GM18505 (cell line): ENCODE data around the gene AKR7A2.
"Not testable (repeated sequence)": the region's sequence is repeated elsewhere in the genome, so short reads cannot be mapped to it uniquely, and the experiment has no call there.

Experiments
- ATAC-seq: cut with Tn5 transposase; IDR thresholded peaks from one replicate; pipeline ENCODE4 v1.9.1; 2021; ENCODE audit not compliant: unreplicated experiment
- POLR2A ChIP-seq: IDR thresholded peaks from 4 replicates; pipeline ENCODE4 v1.6.1; 2011; ENCODE audit warnings: borderline replicate concordance; ENCODE audit not compliant: insufficient read depth, insufficient read length; ENCODE audit errors: extremely low read depth

AKR7A2 gene

DNA sequence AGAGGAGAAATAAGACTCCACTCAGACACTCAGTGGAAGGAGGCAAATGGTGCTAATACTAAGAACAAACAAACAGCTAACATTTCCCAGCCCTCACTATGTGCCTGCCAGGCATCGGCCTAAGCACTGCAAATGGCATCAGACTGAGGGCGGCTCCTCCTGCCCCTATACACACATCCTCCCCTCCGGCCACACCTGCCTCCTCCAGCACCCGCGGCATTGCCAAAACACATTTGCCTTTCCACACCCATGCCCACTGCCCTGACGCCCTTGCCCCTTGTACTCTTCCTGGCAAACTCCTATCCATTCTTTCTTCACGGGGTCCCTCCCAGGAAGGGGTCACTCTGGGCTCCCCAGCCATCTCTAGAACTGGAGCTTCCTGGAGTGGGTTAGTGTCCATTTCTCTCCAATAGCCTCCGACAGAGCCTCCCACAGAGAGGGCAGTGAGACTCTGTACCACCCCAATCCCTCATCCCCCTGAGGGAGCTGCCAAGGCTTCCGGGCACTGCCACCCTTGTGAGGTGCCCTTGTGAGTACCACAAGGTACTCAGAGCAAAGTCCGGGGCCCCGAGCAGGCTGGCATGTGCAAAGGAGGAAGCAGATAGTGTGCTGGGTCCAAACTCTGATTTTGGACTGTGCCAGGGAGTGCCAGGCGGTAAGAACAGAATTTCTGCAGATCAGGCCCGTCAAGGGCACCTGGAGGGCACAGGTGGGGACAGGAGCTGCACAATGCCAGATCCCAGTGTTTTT lies 24.3 kb downstream of the AKR7A2 start:
- no peak for TF ChIP-seq POLR2A
- ATAC-seq, result no peak

DNA sequence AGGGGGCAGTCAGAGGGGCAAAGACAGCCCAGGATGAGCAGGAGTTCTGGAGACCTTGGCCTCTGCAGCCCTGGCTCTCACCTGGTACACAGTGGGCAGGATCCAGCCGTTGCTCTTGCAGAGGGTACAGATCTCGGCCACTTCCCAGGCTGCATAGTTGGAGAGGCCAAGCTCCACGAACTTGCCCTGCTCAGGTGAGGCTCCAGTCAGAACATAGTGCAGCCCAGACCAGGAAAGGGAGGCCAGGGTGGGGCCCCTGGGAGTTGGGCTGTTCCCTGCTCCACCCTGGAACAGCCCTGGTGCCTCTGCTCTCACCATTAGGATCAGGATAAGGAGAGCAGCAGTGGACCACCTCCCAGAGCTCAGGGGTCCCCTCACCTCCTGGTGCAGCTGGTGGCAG lies 26.1 kb downstream of the AKR7A2 start:
- ATAC-seq, result not testable (repeated sequence)

DNA sequence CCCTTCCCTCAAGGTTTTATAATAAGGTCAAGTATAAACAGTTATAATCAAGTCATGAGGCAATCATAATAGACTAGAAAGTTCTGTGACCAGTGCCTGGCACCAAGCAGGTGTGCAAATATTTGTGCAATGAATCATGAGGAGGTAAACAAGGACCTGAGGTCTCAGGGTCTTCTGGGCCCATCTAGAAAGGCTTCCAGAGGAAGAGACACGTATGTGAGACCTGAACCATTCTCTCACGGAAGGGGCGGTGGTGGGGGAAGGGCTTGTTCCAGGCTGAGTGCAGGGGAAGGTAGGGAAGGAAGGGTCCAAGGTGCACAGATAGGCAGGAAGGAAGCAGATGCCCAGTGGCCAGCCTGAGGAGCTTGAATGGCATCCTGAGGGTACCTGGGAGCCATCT lies 26.6 kb downstream of the AKR7A2 start:
- ATAC-seq, result not testable (repeated sequence)

DNA sequence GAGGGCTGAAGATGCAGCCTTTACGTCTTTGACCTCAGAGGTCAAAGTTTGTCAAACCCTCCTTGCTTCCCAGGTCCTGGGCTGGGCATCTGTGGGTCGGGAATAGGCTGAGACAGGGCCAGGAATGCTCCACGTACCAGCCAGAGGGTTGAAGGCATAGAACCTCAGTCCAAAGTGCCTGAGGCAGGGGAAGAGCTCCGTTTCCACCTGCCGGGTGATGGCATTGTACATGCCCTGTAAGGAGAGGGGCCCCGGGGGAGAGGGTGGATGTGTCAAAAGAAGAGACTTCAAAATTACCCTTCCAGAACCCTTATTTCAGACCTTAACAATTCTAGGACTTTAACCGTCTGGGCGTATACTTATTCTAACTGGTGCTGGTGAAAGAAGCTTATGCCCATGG lies 27.1 kb downstream of the AKR7A2 start:
- no peak for ATAC-seq
- no peak for TF ChIP-seq POLR2A

DNA sequence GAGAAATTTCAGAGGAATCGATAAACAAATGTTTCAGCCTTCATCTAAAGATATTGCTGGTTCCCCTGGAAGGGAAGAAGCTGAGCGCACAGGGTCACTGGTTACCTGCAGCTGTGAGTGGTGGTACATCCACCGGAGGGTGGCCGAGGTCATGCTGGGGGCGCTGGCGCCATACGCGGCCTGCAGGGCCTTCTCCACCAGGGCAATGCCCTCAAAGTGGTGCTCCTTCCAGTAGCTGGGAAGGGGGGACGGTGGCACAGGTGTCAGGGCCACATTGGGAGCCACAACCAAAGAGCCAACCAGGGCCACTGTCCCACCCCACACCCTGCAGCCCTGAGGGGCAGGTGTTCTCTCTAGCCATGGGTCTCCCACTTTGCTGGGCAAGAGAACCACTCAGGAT lies 28.1 kb downstream of the AKR7A2 start:
- TF ChIP-seq POLR2A, result no peak
- no peak for ATAC-seq

DNA sequence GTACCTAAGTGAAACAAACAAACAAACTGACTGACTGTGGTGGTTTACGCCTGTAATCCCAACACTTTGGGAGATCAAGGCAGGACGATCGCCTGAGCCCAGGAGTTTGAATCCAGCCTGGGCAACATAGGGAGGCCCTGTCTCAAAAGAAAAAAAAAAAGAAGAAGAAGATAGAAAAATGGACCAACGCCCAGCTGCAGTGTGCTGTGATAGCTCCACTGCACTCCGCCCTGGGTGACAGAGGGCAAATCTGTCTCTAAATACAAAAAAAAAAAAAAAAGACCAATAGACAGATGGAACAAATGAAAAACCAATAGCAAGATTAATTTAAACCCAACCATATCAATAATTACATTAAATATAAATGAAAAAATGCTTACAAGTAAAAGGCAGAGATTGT lies 37.3 kb downstream of the AKR7A2 start:
- no peak for ATAC-seq
- TF ChIP-seq POLR2A, result no peak

DNA sequence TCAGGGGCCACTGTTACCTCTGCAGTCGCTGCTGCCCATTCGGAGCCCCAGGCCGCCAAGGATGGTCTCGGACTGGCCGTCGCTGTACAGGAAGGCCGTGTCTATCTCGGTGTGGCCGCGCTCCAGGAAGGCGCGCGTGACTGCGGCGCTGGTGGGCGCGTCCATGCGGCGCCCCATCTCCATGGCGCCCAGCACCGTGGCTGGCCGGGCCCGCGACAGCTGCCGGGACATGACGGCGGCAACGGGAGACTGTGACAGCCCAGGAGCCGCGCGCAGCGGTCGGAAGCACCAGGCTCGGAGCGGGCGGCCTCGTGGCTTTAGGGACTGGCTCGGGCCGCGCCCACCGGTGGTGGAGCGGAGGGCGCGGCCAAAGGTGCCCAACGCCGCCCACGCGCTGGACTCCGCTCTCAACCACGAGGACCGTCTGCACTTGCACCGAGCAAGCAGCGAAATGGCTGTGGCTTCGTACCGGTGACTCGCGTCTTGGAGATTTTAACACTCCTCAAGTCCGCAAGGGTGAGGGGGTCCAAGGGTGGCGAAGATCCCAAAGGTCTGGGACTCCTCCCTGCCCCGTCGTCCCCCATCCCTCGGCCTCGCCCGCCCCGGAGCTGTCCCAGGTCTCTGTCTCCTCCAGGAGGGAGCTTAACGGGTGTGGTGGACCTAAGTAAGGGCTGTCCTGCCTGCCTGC lies 38.0 kb downstream of the AKR7A2 start:
- ATAC-seq, result not testable (repeated sequence)

DNA sequence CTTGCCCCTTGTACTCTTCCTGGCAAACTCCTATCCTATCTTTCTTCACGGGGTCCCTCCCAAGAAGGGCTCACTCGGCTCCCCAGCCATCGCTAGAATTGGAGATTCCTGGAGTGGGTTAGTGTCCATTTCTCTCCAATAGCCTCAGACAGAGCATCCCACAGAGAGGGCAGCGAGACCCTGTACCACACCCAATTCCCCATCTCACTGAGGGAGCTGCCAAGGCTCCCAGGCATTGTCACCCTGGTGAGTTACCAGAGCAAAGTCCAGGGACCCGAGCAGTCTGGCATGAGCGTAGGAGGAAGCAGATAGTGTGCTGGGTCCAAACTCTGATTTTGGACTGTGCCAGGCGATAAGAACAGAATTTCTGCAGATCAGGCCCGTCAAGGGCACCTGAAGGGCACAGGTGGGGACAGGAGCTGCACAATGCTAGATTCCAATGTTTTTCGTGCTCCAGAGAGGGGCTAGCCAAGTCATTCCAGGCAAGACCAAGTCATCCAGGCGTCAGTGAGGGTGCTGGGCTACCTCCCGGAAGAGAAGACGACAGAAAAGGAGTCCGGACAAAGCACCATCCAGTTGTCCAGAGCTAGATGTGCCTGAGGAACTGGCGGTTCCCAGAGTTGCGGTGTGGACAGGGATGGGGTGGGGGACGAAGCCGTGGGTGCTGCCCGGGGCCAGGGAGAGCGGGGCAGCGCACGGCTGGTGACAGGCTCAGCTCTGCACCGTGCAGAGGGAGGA lies 38.7 kb downstream of the AKR7A2 start:
- TF ChIP-seq POLR2A, result no peak
- ATAC-seq, result no peak

DNA sequence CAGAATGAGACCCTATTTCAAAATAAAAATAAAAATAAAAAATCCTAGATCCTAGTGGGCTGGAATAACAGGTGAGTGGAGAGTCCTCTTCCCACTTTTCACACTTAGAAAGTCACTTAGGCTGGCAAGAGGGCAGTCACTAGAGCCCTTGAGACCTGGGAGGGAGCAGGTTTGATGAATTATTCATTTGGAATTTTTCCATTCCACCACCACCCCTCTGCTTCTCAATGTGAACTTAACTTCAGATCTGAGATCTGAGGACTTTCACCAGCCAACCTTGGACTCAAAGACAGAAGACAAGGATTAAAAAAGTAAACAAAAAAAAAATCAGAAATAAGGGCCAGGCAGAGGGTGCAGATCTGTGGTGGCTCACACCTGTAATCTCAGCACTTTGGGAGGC lies 39.9 kb downstream of the AKR7A2 start:
- no peak for TF ChIP-seq POLR2A
- ATAC-seq, result no peak

DNA sequence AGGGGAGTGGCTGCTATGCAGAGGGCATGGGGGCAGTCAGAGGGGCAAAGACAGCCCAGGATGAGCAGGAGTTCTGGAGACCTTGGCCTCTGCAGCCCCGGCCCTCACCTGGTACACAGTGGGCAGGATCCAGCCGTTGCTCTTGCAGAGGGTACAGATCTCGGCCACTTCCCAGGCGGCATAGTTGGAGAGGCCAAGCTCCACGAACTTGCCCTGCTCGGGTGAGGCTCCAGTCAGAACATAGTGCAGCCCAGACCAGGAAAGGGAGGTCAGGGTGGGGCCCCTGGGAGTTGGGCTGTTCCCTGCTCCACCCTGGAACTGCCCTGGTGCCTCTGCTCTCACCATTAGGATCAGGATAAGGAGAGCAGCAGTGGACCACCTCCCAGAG lies 41.6 kb downstream of the AKR7A2 start:
- ATAC-seq, result not testable (repeated sequence)

DNA sequence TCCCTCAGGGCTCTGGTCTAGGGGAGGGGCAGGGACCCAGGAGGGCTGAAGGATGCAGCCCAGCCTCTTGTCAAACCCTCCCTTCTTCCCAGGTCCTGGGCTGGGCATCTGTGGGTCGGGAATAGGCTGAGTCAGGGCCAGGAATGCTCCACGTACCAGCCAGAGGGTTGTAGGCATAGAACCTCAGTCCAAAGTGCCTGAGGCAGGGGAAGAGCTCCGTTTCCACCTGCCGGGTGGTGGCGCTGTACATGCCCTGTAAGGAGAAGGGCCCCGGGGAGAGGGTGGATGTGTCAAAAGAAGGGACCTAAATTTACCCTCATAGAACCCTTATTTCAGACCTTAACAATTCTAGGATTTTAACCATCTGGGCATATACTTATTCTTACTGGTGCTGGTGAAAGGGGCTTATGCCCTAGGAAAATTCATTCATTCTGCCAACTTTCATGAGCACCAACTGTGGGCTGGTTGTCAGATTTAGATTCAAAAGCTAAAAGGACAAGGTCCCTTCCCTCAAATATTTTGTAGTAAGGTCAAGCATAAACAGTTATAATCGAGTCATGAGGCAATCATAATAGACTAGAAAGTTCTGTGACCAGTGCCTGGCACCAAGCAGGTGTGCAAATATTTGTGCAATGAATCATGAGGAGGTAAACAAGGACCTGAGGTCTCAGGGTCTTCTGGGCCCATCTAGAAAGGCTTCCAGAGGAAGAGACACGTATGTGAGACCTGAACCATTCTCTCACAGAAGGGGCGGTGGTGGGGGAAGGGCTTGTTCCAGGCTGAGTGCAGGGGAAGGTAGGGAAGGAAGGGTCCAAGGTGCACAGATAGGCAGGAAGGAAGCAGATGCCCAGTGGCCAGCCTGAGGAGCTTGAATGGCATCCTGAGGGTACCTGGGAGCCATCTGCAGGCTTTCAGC lies 42.3 kb downstream of the AKR7A2 start:
- not testable (repeated sequence) for ATAC-seq

DNA sequence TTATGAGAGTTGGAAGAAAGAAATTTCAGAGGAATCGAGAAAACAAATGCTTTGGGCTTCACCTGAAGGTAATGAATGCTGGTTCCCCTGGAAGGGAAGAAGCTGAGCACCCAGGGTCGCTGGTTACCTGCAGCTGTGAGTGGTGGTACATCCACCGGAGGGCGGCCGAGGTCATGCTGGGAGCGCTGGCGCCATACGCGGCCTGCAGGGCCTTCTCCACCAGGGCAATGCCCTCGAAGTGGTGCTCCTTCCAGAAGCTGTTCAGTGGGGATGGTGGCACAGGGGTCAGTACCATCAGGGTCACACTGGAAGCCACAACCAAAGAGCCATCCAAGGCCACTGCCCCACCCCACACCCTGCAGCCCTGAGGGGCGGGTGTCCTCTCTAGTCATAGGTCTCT lies 43.5 kb downstream of the AKR7A2 start:
- no peak for ATAC-seq
- TF ChIP-seq POLR2A, result no peak

DNA sequence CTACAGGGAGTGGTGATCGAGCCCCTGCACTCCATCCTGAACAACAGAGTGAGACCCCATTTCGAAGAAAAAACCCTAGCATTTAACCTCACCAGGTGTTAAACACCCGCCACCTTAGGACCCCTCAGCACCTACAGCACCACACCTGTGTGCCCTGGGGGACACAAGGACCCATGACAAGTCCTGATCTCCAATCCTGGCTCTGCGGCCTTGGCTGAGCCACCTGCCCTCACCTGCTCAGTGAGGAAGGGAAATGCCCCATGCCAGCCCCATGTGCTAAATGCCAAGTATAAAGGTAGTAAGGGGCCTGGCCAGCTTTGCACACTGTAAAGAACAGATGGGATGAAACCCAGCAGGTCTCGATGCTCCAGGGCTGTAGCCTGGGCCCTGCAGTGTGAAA lies 49.2 kb downstream of the AKR7A2 start:
- ATAC-seq, result no peak
- TF ChIP-seq POLR2A, result no peak

DNA sequence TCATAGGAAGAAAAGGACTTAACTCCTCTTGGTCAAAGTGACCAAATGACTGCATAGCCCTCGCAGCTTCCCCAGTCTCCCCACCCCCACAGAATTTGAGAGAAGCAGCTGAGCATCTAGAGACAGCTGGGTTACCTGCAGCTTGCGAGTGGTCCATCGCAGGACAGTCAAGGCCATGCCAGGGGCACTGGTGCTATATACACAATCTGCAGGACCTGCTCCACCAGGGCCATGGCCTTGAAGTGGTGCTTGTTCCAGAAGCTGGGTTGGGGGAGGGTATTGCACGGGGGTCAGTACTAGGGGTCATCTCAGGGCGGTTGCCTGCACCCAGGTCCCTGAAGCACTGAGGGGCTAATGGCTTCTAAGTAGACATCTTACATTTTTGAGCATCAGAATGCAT lies 49.9 kb downstream of the AKR7A2 start:
- no peak for TF ChIP-seq POLR2A
- ATAC-seq, result no peak
